Lower lobe of right lung (tissue), 2 donors: ENCODE data around the gene WLS. TPM values are rescaled to one million over a fixed set of nuclear protein-coding genes. Genes with fewer than 3 reads are reported as not detected.

ENCODE experiments used
- ATAC-seq, 2 donors: fragments of 200-7000 bp; cut with Tn5 transposase; one replicate each; pipeline ENCODE4 v1.9.1; 2020 to 2022; ENCODE audit warnings: mild to moderate bottlenecking in 2 of 2, moderate library complexity in 2 of 2
- DNase-seq: peaks from one replicate; pipeline ENCODE4 v3.0.0-alpha.2; 2020
- H3K27ac ChIP-seq: fragments of 200-600 bp; one replicate; pipeline ENCODE4 v1.8.0; 2022
- H3K27me3 ChIP-seq: fragments of 200-600 bp; one replicate; pipeline ENCODE4 v1.8.0; 2022; ENCODE audit warnings: low read depth
- H3K36me3 ChIP-seq: fragments of 200-600 bp; one replicate; pipeline ENCODE4 v1.8.0; 2022; ENCODE audit warnings: mild to moderate bottlenecking
- H3K4me1 ChIP-seq: fragments of 200-600 bp; one replicate; pipeline ENCODE4 v1.8.0; 2022
- H3K4me3 ChIP-seq: fragments of 200-600 bp; one replicate; pipeline ENCODE4 v1.8.0; 2022; ENCODE audit warnings: mild to moderate bottlenecking
- H3K9me3 ChIP-seq: fragments of 200-600 bp; one replicate; pipeline ENCODE4 v1.8.0; 2022
- intact Hi-C: fragments of 100-400 bp; cut with DNase I; formaldehyde crosslinking; loops from one replicate; pipeline ENCODE4 v1.11.0; 2022
- total RNA-seq: library from RNA; stranded (reverse); fragmentation: NEBNext Ultra II Directional; extraction: Animal tissue kit (Norgen Biotek cat#: 25700); gene quantifications from one replicate; pipeline ENCODE4 v1.2.1, GENCODE V29; 2021
- TF ChIP-seq, protein P1 (sequence below): fragments of 200-600 bp; IDR thresholded peaks from one replicate; pipeline ENCODE4 v1.8.0; 2022; ENCODE audit warnings: antibody characterized with exemption, mild to moderate bottlenecking
- donor health status: DM: no; HTN: yes; CAD: no; lungs with severe emphysema.

Gene WLS
- total RNA-seq, 1 donor from 2014 or later: 85.2 TPM

DNA sequence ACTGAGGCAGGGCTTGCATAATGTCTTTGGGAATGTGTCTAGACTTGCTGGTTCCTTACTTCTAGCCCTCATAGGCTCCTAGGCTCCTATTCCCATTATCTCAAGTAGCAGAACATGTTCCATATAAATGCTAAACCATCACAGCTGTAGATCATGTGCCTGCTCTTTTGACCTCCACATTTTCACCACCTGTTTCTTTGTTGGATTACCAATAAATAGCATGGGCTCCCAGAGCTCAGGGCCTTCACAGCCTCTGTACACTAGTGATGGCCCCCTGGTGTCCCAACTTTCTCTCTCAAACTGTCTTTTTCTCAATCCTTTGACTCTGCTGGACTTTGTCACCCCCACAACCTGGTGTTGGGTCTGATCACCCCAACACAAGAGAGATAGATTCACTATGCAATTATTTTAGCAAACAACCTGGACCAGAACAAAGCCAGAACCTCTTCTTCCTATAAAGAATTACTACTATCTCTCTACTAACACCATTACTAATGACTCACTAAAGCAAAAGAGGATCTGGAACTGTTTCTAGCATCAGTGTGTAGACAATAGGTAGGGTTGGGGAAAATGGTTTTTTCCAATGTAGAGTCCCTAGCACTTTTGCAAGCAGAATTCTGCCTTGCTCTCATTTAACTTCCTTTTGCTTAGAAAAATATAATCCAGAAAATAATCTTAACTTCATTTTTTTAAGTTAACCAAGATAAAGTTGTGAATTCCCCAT, 51.7 kb downstream of the WLS start:
- no peak for ATAC-seq
- TF ChIP-seq, protein P1, sequence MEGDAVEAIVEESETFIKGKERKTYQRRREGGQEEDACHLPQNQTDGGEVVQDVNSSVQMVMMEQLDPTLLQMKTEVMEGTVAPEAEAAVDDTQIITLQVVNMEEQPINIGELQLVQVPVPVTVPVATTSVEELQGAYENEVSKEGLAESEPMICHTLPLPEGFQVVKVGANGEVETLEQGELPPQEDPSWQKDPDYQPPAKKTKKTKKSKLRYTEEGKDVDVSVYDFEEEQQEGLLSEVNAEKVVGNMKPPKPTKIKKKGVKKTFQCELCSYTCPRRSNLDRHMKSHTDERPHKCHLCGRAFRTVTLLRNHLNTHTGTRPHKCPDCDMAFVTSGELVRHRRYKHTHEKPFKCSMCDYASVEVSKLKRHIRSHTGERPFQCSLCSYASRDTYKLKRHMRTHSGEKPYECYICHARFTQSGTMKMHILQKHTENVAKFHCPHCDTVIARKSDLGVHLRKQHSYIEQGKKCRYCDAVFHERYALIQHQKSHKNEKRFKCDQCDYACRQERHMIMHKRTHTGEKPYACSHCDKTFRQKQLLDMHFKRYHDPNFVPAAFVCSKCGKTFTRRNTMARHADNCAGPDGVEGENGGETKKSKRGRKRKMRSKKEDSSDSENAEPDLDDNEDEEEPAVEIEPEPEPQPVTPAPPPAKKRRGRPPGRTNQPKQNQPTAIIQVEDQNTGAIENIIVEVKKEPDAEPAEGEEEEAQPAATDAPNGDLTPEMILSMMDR: no peak
- no peak for DNase-seq
- Histone ChIP-seq H3K27me3 (no peaks in the 10 kb centered on the region), H3K9me3 (no peaks in the 10 kb centered on the region), H3K4me1 (peaks cover 24% of the 10 kb centered on the region), H3K27ac (no peak overlapping the region), H3K36me3 (no peaks in the 10 kb centered on the region), H3K4me3 (no peak overlapping the region)
- intact Hi-C loops: no loop called here

DNA sequence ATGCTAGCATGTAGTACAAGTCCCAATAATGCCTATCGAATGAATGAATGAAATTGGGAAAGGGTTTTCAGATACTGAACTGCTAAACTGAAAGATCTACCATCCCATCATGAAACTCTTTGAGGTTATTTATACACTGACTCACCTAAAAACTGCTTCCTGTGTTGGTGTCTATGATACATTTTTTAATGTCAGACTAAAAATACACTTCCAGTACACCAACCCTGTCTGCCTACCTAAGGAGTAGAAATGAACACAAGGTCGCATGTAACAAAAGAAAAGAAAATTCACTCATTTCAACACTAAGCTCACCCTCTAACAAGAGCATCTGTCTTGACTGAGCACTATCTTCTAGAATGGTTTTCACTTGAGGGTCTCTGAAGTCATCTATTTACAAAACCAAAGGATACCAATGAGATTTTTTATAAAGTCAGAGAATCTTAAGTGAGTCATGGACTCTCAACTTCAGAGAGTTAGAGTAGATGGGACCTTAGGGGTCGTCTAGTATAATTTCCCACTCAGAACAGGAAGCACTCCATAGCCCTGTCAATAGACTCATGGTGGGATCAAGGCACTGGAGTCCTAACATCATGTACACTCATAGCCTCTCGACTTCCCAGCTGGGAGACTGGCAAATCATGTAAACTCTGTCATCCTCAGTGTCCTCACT, 53.4 kb downstream of the WLS start:
- DNase-seq (no peak), ATAC-seq (no peak)
- H3K4me1 ChIP-seq: peaks cover 37% of the 10 kb centered on the region
- no peaks in the 10 kb centered on the region for H3K27me3 ChIP-seq
- H3K9me3 ChIP-seq: no peaks in the 10 kb centered on the region
- intact Hi-C loops: no loop called here
- no peak overlapping the region for H3K4me3 ChIP-seq
- no peaks in the 10 kb centered on the region for H3K36me3 ChIP-seq
- TF ChIP-seq, protein P1: no peak
- no peak overlapping the region for H3K27ac ChIP-seq

DNA sequence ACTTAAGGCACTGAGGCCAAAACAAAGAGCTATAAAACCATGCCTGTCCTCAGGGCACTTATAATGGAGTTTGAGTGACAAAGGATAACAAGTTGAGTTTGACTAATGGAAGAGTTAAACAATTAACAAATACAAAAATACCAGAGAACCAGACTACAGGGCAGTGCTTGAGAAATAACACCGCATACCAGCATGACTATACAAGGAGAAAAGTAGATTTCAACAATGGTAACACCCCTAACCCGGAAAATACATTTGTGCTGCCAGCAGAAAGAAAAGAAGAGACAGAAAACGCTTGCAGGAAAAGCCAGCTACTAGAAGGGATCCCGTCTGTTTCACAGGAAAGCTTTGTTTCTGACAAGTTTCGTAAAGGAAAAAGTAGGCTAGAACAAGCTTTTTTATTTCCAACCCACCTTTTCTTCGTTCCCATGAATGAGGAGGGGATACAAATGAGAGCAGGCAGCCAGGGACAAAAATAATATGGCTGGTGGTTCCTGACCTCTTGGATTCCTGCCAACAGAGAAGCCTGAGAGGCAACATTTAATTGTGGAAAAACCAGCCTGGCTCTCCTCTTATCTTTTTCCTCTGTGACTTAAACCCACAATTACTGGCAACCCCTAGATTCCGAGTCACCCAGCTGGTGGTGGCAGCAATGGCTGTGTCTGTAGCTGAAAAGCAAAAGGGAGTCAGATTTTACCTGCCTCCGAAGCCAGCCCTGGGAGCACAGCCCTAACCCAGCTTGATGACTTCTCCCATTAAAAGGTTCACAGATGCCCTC, 56.5 kb downstream of the WLS start:
- no peaks in the 10 kb centered on the region for H3K9me3 ChIP-seq
- no peak overlapping the region for H3K4me3 ChIP-seq
- no peaks in the 10 kb centered on the region for H3K27me3 ChIP-seq
- peak overlapping the region; percentile 6 for H3K27ac ChIP-seq
- no peaks in the 10 kb centered on the region for H3K36me3 ChIP-seq
- H3K4me1 ChIP-seq: peaks cover 46% of the 10 kb centered on the region
- TF ChIP-seq, protein P1: no peak
- ATAC-seq (peak in 1 of 2 donors; percentile 30), DNase-seq (no peak)
- intact Hi-C loops: no loop called here

DNA sequence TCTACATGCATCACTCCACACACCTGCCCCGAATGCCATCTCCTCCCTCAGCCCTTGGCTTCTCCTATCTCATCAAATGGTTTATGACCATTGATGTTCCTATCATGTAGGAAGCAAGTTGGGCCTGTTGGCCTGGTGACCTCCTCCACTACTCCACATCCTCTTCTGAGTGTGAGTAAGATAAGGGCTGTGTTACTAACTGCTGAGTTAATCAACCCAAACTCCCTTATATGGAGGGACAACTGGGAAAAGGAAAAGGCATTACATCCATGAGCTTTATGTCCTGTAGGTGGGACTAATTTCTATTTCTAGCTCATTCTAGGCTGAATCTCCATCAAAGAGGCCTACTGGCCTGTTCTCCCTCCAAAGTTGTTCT, 57.6 kb downstream of the WLS start:
- Histone ChIP-seq H3K4me1 (peaks cover 46% of the 10 kb centered on the region), H3K27ac (peak overlapping the region; percentile 12), H3K4me3 (no peak overlapping the region), H3K27me3 (no peaks in the 10 kb centered on the region), H3K36me3 (no peaks in the 10 kb centered on the region), H3K9me3 (no peaks in the 10 kb centered on the region)
- ATAC-seq (peak; percentile 4 to 12), DNase-seq (no peak)
- intact Hi-C loops: no loop called here
- TF ChIP-seq, protein P1: no peak

DNA sequence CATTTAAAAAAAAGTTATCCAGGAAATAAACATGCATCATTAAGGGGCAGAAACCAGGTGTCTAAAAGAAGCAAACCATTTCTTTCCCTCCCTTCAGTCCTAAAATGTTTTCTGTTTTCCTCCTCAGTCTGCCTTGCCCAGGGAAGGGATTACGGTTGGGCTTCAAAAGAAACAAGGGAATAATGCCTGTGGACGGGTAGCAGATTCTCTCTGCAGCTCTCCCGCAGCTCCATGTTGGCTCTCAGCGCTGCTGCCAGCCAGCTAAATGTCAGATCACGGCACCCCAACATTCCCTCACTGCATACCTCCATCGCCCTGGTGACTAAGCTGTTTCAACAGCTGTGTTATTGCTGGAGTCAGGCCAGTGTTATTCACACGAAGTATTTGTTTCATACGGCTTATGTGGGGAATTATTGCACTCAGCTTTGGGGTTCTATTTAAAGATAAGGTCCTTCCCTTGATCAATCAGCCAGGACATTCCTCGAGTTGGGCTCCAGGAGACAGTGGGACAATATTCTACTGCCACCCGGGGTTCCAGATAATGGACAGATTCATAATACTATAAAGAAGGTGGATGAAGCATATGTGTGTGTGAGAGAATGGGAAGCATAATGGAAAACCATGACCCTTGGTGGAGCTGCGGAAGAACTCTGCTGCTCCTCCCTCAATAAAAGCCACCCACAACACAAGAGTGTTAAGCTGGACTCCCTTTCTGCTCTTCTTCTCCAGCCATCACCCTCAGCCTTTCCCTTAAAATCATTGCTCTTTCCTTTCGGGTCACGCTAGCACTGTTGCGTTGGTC, 58.2 kb downstream of the WLS start:
- peak overlapping the region; percentile 12 for H3K27ac ChIP-seq

More for the DNA sequence above, 58.2 kb downstream of the WLS start:
- H3K36me3 ChIP-seq: no peaks in the 10 kb centered on the region
- no peak overlapping the region for H3K4me3 ChIP-seq
- no peaks in the 10 kb centered on the region for H3K27me3 ChIP-seq
- ATAC-seq (peak; percentile 83 to 85), DNase-seq (peak; percentile 44)
- intact Hi-C loops: no loop called here
- TF ChIP-seq, protein P1: no peak
- H3K9me3 ChIP-seq: no peaks in the 10 kb centered on the region
- peaks cover 46% of the 10 kb centered on the region for H3K4me1 ChIP-seq
